HG03521 (cell line): Measurements from ENCODE around the gene DOCK1.
"Not testable (repeated sequence)": the region's sequence is repeated elsewhere in the genome, so short reads cannot be mapped to it uniquely, and the experiment has no call there.

Source experiments
- ATAC-seq: cut with Tn5 transposase; IDR thresholded peaks from one replicate; pipeline ENCODE4 v1.9.1; 2021; ENCODE audit warnings: mild to moderate bottlenecking, moderate library complexity; ENCODE audit not compliant: unreplicated experiment

DOCK1 gene

GRCh38 chr10:126902157-126902556 is 3.1 kb upstream of the DOCK1 start:
- ATAC-seq: no peak

- ATAC-seq: no peak
Measured at GRCh38 chr10:126903656-126904360, 1.4 kb upstream of the DOCK1 start.

- no peak for ATAC-seq
Measured at GRCh38 chr10:126904516-126904817, 761 bp upstream of the DOCK1 start.

- ATAC-seq: no peak
Measured at GRCh38 chr10:126905776-126906703, 812 bp downstream of the DOCK1 start.

- no peak for ATAC-seq
Measured at GRCh38 chr10:126906704-126907422, 1.6 kb downstream of the DOCK1 start.

GRCh38 chr10:126907423-126907970 is 2.3 kb downstream of the DOCK1 start:
- no peak for ATAC-seq

GRCh38 chr10:126908225-126908624 is 3.0 kb downstream of the DOCK1 start:
- ATAC-seq: no peak

GRCh38 chr10:126908729-126909128 is 3.5 kb downstream of the DOCK1 start:
- no peak for ATAC-seq

GRCh38 chr10:126909147-126909546 is 3.9 kb downstream of the DOCK1 start:
- no peak for ATAC-seq

GRCh38 chr10:126910196-126910595 is 5.0 kb downstream of the DOCK1 start:
- ATAC-seq: no peak

- ATAC-seq: no peak
Measured at GRCh38 chr10:126910798-126911197, 5.6 kb downstream of the DOCK1 start.

- no peak for ATAC-seq
Measured at GRCh38 chr10:126911301-126911700, 6.1 kb downstream of the DOCK1 start.

- no peak for ATAC-seq
Measured at GRCh38 chr10:126913316-126913715, 8.1 kb downstream of the DOCK1 start.

GRCh38 chr10:126914561-126914960 is 9.3 kb downstream of the DOCK1 start:
- no peak for ATAC-seq

GRCh38 chr10:126916952-126917351 is 11.7 kb downstream of the DOCK1 start:
- not testable (repeated sequence) for ATAC-seq

- ATAC-seq: no peak
Measured at GRCh38 chr10:126917375-126917774, 12.1 kb downstream of the DOCK1 start.

- ATAC-seq: no peak
Measured at GRCh38 chr10:126917975-126918908, 13.0 kb downstream of the DOCK1 start.

GRCh38 chr10:126919426-126919825 is 14.2 kb downstream of the DOCK1 start:
- ATAC-seq: no peak

GRCh38 chr10:126921162-126921561 is 15.9 kb downstream of the DOCK1 start:
- ATAC-seq: no peak

- ATAC-seq: no peak
Measured at GRCh38 chr10:126921974-126922525, 16.8 kb downstream of the DOCK1 start.
